Neural cell (in vitro differentiated cells): ENCODE results near the gene CIC. TPM values are rescaled to one million over a fixed set of nuclear protein-coding genes. Genes with fewer than 3 reads are reported as not detected.

Source experiments
- H2AFZ ChIP-seq: fragments of 200-600, 300-800 bp; sonication (generic), shearing (Covaris generic); 2 replicates; pipeline ENCODE4 v1.6.0; 2014; ENCODE audit warnings: low read depth, mild to moderate bottlenecking, antibody characterized with exemption, low read length, moderate library complexity
- H3F3A ChIP-seq: fragments of 200-600 bp; shearing (Covaris generic); 2 replicates; pipeline ENCODE4 v1.6.1; 2016; ENCODE audit warnings: mild to moderate bottlenecking, moderate library complexity, mixed read lengths, antibody characterized with exemption, low read length; ENCODE audit not compliant: insufficient read depth, poor library complexity, severe bottlenecking
- H3K27ac ChIP-seq: fragments of 200-600, 300-800 bp; sonication (generic), shearing (Covaris generic); 2 replicates; pipeline ENCODE4 v1.5.1; 2014; ENCODE audit warnings: mild to moderate bottlenecking, low read length, moderate library complexity
- H3K27me3 ChIP-seq: fragments of 300-800, 200-600 bp; sonication (generic), shearing (Covaris generic); 2 replicates; pipeline ENCODE4 v1.6.0; 2014; ENCODE audit warnings: mild to moderate bottlenecking, low read depth, low read length, moderate library complexity; ENCODE audit not compliant: insufficient read depth
- H3K36me3 ChIP-seq: fragments of 300-800, 200-600 bp; sonication (generic), shearing (Covaris generic); 2 replicates; pipeline ENCODE4 v1.5.1; 2014; ENCODE audit warnings: mild to moderate bottlenecking, antibody characterized with exemption, low read length, moderate library complexity; ENCODE audit not compliant: insufficient read depth
- H3K4me2 ChIP-seq: fragments of 300-800, 200-600 bp; sonication (generic), shearing (Covaris generic); 2 replicates; pipeline ENCODE4 v1.6.0; 2014; ENCODE audit warnings: mild to moderate bottlenecking, low read length
- H3K4me3 ChIP-seq: fragments of 300-800, 200-600 bp; sonication (generic), shearing (Covaris generic); 2 replicates; pipeline ENCODE4 v1.5.1; 2014; ENCODE audit warnings: mild to moderate bottlenecking, low read length, moderate library complexity
- H3K79me2 ChIP-seq: fragments of 200-600 bp; shearing (Covaris generic); replicated peaks from 2 replicates; pipeline ENCODE4 v1.6.0; 2014; ENCODE audit warnings: mild to moderate bottlenecking, low read length, moderate library complexity; ENCODE audit not compliant: insufficient read depth
- H3K9ac ChIP-seq: fragments of 300-800, 200-600 bp; sonication (generic), shearing (Covaris generic); 2 replicates; pipeline ENCODE4 v1.6.1; 2016; ENCODE audit warnings: mild to moderate bottlenecking, low read length, mixed read lengths
- H3K9me2 ChIP-seq: fragments of 200-600 bp; shearing (Covaris generic); 2 replicates; pipeline ENCODE4 v1.6.1; 2016; ENCODE audit warnings: mild to moderate bottlenecking, low read length, mixed read lengths; ENCODE audit not compliant: insufficient read depth
- H3K9me3 ChIP-seq: fragments of 200-600, 300-800 bp; sonication (generic), shearing (Covaris generic); 2 replicates; pipeline ENCODE4 v1.6.1; 2016; ENCODE audit warnings: mild to moderate bottlenecking, mixed run types, low read length, moderate library complexity, mixed read lengths
- H4K20me1 ChIP-seq: fragments of 200-600 bp; shearing (Covaris generic); 2 replicates; pipeline ENCODE4 v1.6.1; 2016; ENCODE audit warnings: mild to moderate bottlenecking, mixed run types; ENCODE audit not compliant: insufficient read depth
- CTCF ChIP-seq: fragments of 450-650 bp; IDR thresholded peaks from 2 replicates; pipeline ENCODE4 v1.5.1; 2014; ENCODE audit warnings: antibody characterized with exemption, mild to moderate bottlenecking, moderate library complexity; ENCODE audit not compliant: poor library complexity, severe bottlenecking
- EP300 ChIP-seq: fragments of 450-650 bp; conservative IDR thresholded peaks from 2 replicates; pipeline ENCODE4 v1.6.1; 2014; ENCODE audit warnings: antibody characterized with exemption, mild to moderate bottlenecking, moderate library complexity; ENCODE audit not compliant: poor library complexity, severe bottlenecking
- EZH2 ChIP-seq: fragments of 200-600, 300-800 bp; shearing (Covaris generic), sonication (generic); IDR thresholded peaks from 2 replicates; pipeline ENCODE4 v1.6.1; 2014; ENCODE audit warnings: antibody characterized with exemption, low read length, borderline replicate concordance, mild to moderate bottlenecking; ENCODE audit not compliant: insufficient read depth, poor library complexity, severe bottlenecking
- MXI1 ChIP-seq: fragments of 450-650 bp; conservative IDR thresholded peaks from 2 replicates; pipeline ENCODE4 v1.6.1; 2014; ENCODE audit warnings: antibody characterized with exemption, mild to moderate bottlenecking; ENCODE audit not compliant: poor library complexity, severe bottlenecking
- POLR2AphosphoS5 ChIP-seq: IDR thresholded peaks from 2 replicates; pipeline ENCODE4 v1.6.1; 2012
- RAD21 ChIP-seq: fragments of 450-650 bp; conservative IDR thresholded peaks from 2 replicates; pipeline ENCODE4 v1.6.1; 2014; ENCODE audit warnings: antibody characterized with exemption, mild to moderate bottlenecking, moderate library complexity
- REST ChIP-seq: IDR thresholded peaks from 2 replicates; pipeline ENCODE4 v1.6.1; 2012; ENCODE audit warnings: borderline replicate concordance
- SMC3 ChIP-seq: fragments of 450-650 bp; conservative IDR thresholded peaks from 2 replicates; pipeline ENCODE4 v1.6.1; 2014; ENCODE audit warnings: antibody characterized with exemption, mild to moderate bottlenecking, moderate library complexity; ENCODE audit not compliant: poor library complexity
- TAF1 ChIP-seq: IDR thresholded peaks from 2 replicates; pipeline ENCODE4 v1.6.1; 2012; ENCODE audit warnings: low read depth
- polyA plus RNA-seq: library from polyadenylated mRNA; depleted of rRNA; stranded (reverse); fragments of >200 nt; gene quantifications from 2 replicates; pipeline ENCODE4 v1.2.3, GENCODE V29; 2014

The CIC gene
- polyA plus RNA-seq, 1 donor from 2014 or later = 10.8 TPM

- peaks cover 14% of the 10 kb centered on the region for H4K20me1 ChIP-seq
- H3K9me3 ChIP-seq = no peaks in the 10 kb centered on the region
- H3K27me3 ChIP-seq = no peaks in the 10 kb centered on the region
- H3K4me3 ChIP-seq = no peak overlapping the region
- no peak overlapping the region for H3K27ac ChIP-seq
- H3K4me2 ChIP-seq = no peak overlapping the region
- no peaks in the 10 kb centered on the region for H3K9me2 ChIP-seq
- peaks cover under 1% of the 10 kb centered on the region for H3K79me2 ChIP-seq
- TF ChIP-seq MXI1 = no peak
- no peak for TF ChIP-seq POLR2AphosphoS5
- TF ChIP-seq REST = no peak
- no peak for TF ChIP-seq EP300
- TF ChIP-seq TAF1 = no peak
- TF ChIP-seq RAD21 = no peak
- no peak for TF ChIP-seq CTCF
- TF ChIP-seq SMC3 = no peak
- TF ChIP-seq EZH2 = no peak
- no peaks in the 10 kb centered on the region for H3F3A ChIP-seq
- no peak overlapping the region for H3K9ac ChIP-seq
- H3K36me3 ChIP-seq = peaks cover 6% of the 10 kb centered on the region
- H2AFZ ChIP-seq = no peak overlapping the region
These were observed 25.6 kb downstream of the CIC start for GRCh38 chr19:42294471-42295137.

GRCh38 chr19:42295342-42295741, 26.3 kb downstream of the CIC start:
- Histone ChIP-seq H3K4me2 (no peak overlapping the region), H3F3A (no peaks in the 10 kb centered on the region), H3K79me2 (peaks cover 8% of the 10 kb centered on the region), H2AFZ (no peak overlapping the region), H3K9me2 (no peaks in the 10 kb centered on the region), H3K27ac (peak overlapping the region; percentile 29), H4K20me1 (peaks cover 14% of the 10 kb centered on the region), H3K9ac (no peak overlapping the region), H3K27me3 (no peaks in the 10 kb centered on the region), H3K36me3 (peaks cover 6% of the 10 kb centered on the region), H3K4me3 (no peak overlapping the region), H3K9me3 (no peaks in the 10 kb centered on the region)
- no peak for TF ChIP-seq REST
